DOHH2 (cell line): ENCODE data around the gene CYP2U1.

ENCODE experiments used
- CTCF ChIP-seq: fragments of 200-600 bp; sonication (generic); IDR thresholded peaks from one replicate; pipeline ENCODE4 v1.5.1; 2014; ENCODE audit warnings: antibody characterized with exemption, mild to moderate bottlenecking, low read depth, low read length; ENCODE audit not compliant: poor library complexity, severe bottlenecking
- EZH2phosphoT487 ChIP-seq: fragments of 200-600 bp; sonication (generic); IDR thresholded peaks from 2 replicates; pipeline ENCODE4 v1.6.1; 2017; ENCODE audit warnings: borderline replicate concordance, mild to moderate bottlenecking, antibody characterized with exemption, low read length, moderate library complexity, mixed read lengths

- TF ChIP-seq CTCF = no peak
- no peak for TF ChIP-seq EZH2phosphoT487
Measured at GRCh38 chr4:107885865-107886264, 45.5 kb upstream of the CYP2U1 start.
